Measurements from ENCODE around the gene SMYD3.

The SMYD3 gene

GRCh38 chr1:246113555-246114095 is 393.5 kb downstream of the SMYD3 start:
- Histone ChIP-seq H3F3A (ENCODE audit: insufficient read depth, low read length) (no peaks in the 10 kb centered on the region), H3K9me2 (replicated peaks; ENCODE audit: insufficient read depth, low read length) (no peaks in the 10 kb centered on the region), H3K36me3 (replicated peaks; ENCODE audit: insufficient read depth, low read length) (no peaks in the 10 kb centered on the region), H3K4me1 (ENCODE audit: low read length) (no peaks in the 10 kb centered on the region), H3K79me2 (ENCODE audit: low read length) (no peaks in the 10 kb centered on the region), H4K20me1 (ENCODE audit: insufficient read depth, low read length) (no peaks in the 10 kb centered on the region), H3K27me3 (replicated peaks; ENCODE audit: insufficient read depth, low read length) (no peaks in the 10 kb centered on the region), H3K9ac (ENCODE audit: low read length) (no peak overlapping the region), H3K4me3 (ENCODE audit: low read length) (no peak overlapping the region), H2AFZ (ENCODE audit: low read length) (no peak overlapping the region), H3K27ac (ENCODE audit: low read length) (no peak overlapping the region), H3K4me2 (ENCODE audit: low read depth, low read length) (no peak overlapping the region), H3K9me3 (replicated peaks; ENCODE audit: insufficient read depth, low read length) (no peaks in the 10 kb centered on the region)
- TF ChIP-seq EZH2phosphoT487 (IDR thresholded peaks at IDR 0.05; ENCODE audit: low read length): no peak
- DNase-seq: no peak

- no peaks in the 10 kb centered on the region for H3K9me3 ChIP-seq (replicated peaks; ENCODE audit: insufficient read depth, low read length)
- no peak overlapping the region for H3K27ac ChIP-seq (ENCODE audit: low read length)
- H3F3A ChIP-seq (ENCODE audit: insufficient read depth, low read length): no peaks in the 10 kb centered on the region
- H4K20me1 ChIP-seq (ENCODE audit: insufficient read depth, low read length): no peaks in the 10 kb centered on the region
- no peaks in the 10 kb centered on the region for H3K36me3 ChIP-seq (replicated peaks; ENCODE audit: insufficient read depth, low read length)
- TF ChIP-seq EZH2 (optimal IDR thresholded peaks at IDR 0.05; ENCODE audit: low read depth, low read length) (no peak), CTCF (IDR thresholded peaks at IDR 0.05; ENCODE audit: low read length) (no peak), EZH2phosphoT487 (IDR thresholded peaks at IDR 0.05; ENCODE audit: low read length) (no peak)
- no peak overlapping the region for H2AFZ ChIP-seq (ENCODE audit: low read length)
- no peaks in the 10 kb centered on the region for H3K4me1 ChIP-seq (ENCODE audit: low read length)
- H3K79me2 ChIP-seq (ENCODE audit: low read length): no peaks in the 10 kb centered on the region
- H3K4me2 ChIP-seq (ENCODE audit: low read depth, low read length): no peak overlapping the region
- DNase-seq: no peak
- H3K9ac ChIP-seq (ENCODE audit: low read length): no peak overlapping the region
- H3K4me3 ChIP-seq (ENCODE audit: low read length): no peak overlapping the region
- no peaks in the 10 kb centered on the region for H3K9me2 ChIP-seq (replicated peaks; ENCODE audit: insufficient read depth, low read length)
- no peaks in the 10 kb centered on the region for H3K27me3 ChIP-seq (replicated peaks; ENCODE audit: insufficient read depth, low read length)
These were observed 395.5 kb downstream of the SMYD3 start for GRCh38 chr1:246111570-246111969.

- H3K36me3 ChIP-seq (replicated peaks; ENCODE audit: insufficient read depth, low read length): no peaks in the 10 kb centered on the region
- H3K9ac ChIP-seq (ENCODE audit: low read length): no peak overlapping the region
- no peak overlapping the region for H3K4me2 ChIP-seq (ENCODE audit: low read depth, low read length)
- no peak overlapping the region for H2AFZ ChIP-seq (ENCODE audit: low read length)
- H4K20me1 ChIP-seq (ENCODE audit: insufficient read depth, low read length): no peaks in the 10 kb centered on the region
- no peak overlapping the region for H3K27ac ChIP-seq (ENCODE audit: low read length)
- no peaks in the 10 kb centered on the region for H3K27me3 ChIP-seq (replicated peaks; ENCODE audit: insufficient read depth, low read length)
- H3F3A ChIP-seq (ENCODE audit: insufficient read depth, low read length): no peaks in the 10 kb centered on the region
- H3K4me1 ChIP-seq (ENCODE audit: low read length): no peaks in the 10 kb centered on the region
- H3K9me2 ChIP-seq (replicated peaks; ENCODE audit: insufficient read depth, low read length): no peaks in the 10 kb centered on the region
- no peak for TF ChIP-seq CTCF (IDR thresholded peaks at IDR 0.05; ENCODE audit: low read length)
- TF ChIP-seq EZH2phosphoT487 (IDR thresholded peaks at IDR 0.05; ENCODE audit: low read length): no peak
- TF ChIP-seq EZH2 (optimal IDR thresholded peaks at IDR 0.05; ENCODE audit: low read depth, low read length): no peak
- H3K4me3 ChIP-seq (ENCODE audit: low read length): no peak overlapping the region
- no peak for DNase-seq
- H3K9me3 ChIP-seq (replicated peaks; ENCODE audit: insufficient read depth, low read length): no peaks in the 10 kb centered on the region
- H3K79me2 ChIP-seq (ENCODE audit: low read length): no peaks in the 10 kb centered on the region
These were observed 396.5 kb downstream of the SMYD3 start for GRCh38 chr1:246110343-246111219.
